IMR-90 (cell line): ENCODE results near the gene EXOC3L2.

Experiments used
- CHD1 ChIP-seq: IDR thresholded peaks from 2 replicates; pipeline ENCODE4 v1.6.1; 2012; ENCODE audit warnings: low read depth, low read length, improper control_type of control experiment
- FOS ChIP-seq: fragments of 150-350 bp; IDR thresholded peaks from 2 replicates; pipeline ENCODE4 v1.6.1; 2016; ENCODE audit warnings: low read depth, low read length
- MAFK ChIP-seq: IDR thresholded peaks from 2 replicates; pipeline ENCODE4 v1.6.1; 2012; ENCODE audit warnings: low read depth, low read length, improper control_type of control experiment
- MXI1 ChIP-seq: IDR thresholded peaks from 2 replicates; pipeline ENCODE4 v1.6.1; 2012; ENCODE audit warnings: low read depth, mild to moderate bottlenecking, low read length, moderate library complexity, borderline replicate concordance
- POLR2A ChIP-seq: IDR thresholded peaks from 2 replicates; pipeline ENCODE4 v1.6.1; 2012; ENCODE audit warnings: mild to moderate bottlenecking, low read depth, low read length
- RAD21 ChIP-seq: IDR thresholded peaks from 2 replicates; pipeline ENCODE4 v1.6.1; 2012; ENCODE audit warnings: low read length, improper control_type of control experiment
- RFX5 ChIP-seq: IDR thresholded peaks from 2 replicates; pipeline ENCODE4 v1.8.0; 2012; ENCODE audit warnings: low read depth, mild to moderate bottlenecking, low read length, moderate library complexity
- SMC3 ChIP-seq: fragments of 150-350 bp; IDR thresholded peaks from 2 replicates; pipeline ENCODE4 v1.6.1; 2016; ENCODE audit warnings: low read depth, mild to moderate bottlenecking, antibody characterized with exemption, low read length, moderate library complexity
- TF ChIP-seq, protein P1 (sequence below): conservative IDR thresholded peaks from 2 replicates; pipeline ENCODE4 v1.5.1; 2012; ENCODE audit warnings: mild to moderate bottlenecking, low read depth, low read length, improper control_type of control experiment
- TF ChIP-seq, protein P2 (sequence below): fragments of 150-350 bp; IDR thresholded peaks from 2 replicates; pipeline ENCODE4 v1.6.1; 2017; ENCODE audit warnings: mild to moderate bottlenecking, antibody characterized with exemption, low read length, low read depth

DNA sequence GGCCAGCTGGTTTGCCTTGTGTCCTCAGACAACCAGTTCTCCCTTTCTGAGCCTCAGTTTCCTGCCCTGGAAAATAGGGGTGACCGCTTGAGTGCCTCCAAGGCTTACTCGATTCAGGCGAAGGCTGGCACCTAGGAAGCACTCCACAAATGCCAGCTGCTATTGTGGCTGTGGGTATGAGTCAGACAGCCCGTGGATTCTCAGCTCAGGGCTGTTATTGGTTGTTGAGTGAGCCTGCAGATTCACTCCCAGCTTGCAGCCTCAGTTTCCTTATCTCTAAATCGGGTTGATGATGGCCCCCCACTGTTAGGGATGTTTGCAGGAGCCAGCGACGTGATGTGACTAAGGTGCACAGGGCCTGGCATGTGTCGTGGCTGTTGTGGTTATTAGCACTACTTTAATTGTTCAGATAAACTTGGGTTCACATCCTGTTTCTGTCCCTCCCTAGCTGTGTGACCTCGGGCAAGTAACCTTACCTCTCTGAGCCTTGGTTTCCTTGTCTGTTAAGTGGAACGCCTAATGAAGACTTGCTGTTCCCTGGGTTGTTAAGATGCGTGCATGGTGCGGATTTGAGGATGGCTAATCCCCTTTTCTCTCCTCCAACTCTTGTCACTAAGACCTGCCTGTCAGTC is 8.3 kb upstream of the EXOC3L2 start:
- TF ChIP-seq, protein P1, sequence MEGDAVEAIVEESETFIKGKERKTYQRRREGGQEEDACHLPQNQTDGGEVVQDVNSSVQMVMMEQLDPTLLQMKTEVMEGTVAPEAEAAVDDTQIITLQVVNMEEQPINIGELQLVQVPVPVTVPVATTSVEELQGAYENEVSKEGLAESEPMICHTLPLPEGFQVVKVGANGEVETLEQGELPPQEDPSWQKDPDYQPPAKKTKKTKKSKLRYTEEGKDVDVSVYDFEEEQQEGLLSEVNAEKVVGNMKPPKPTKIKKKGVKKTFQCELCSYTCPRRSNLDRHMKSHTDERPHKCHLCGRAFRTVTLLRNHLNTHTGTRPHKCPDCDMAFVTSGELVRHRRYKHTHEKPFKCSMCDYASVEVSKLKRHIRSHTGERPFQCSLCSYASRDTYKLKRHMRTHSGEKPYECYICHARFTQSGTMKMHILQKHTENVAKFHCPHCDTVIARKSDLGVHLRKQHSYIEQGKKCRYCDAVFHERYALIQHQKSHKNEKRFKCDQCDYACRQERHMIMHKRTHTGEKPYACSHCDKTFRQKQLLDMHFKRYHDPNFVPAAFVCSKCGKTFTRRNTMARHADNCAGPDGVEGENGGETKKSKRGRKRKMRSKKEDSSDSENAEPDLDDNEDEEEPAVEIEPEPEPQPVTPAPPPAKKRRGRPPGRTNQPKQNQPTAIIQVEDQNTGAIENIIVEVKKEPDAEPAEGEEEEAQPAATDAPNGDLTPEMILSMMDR, result no peak
- no peak for TF ChIP-seq POLR2A
- no peak for TF ChIP-seq FOS
- TF ChIP-seq, protein P2, sequence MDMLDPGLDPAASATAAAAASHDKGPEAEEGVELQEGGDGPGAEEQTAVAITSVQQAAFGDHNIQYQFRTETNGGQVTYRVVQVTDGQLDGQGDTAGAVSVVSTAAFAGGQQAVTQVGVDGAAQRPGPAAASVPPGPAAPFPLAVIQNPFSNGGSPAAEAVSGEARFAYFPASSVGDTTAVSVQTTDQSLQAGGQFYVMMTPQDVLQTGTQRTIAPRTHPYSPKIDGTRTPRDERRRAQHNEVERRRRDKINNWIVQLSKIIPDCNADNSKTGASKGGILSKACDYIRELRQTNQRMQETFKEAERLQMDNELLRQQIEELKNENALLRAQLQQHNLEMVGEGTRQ, result no peak
- TF ChIP-seq RAD21, result no peak
- TF ChIP-seq RFX5, result no peak
- TF ChIP-seq MXI1, result no peak
- TF ChIP-seq SMC3, result no peak
- TF ChIP-seq CHD1, result no peak
- TF ChIP-seq MAFK, result no peak
